KMS-11 (cell line): ENCODE results near the gene MAN2B2.

Source experiments
- H2AFZ ChIP-seq: fragments of 200-600 bp; sonication (generic); 2 replicates; pipeline ENCODE4 v1.6.1; 2016; ENCODE audit warnings: antibody characterized with exemption, mixed run types, low read depth
- H3K27ac ChIP-seq: fragments of 200-600 bp; sonication (generic); 2 replicates; pipeline ENCODE4 v1.6.1; 2016; ENCODE audit warnings: mild to moderate bottlenecking, mixed run types
- H3K27me3 ChIP-seq: fragments of 200-600 bp; sonication (generic); 2 replicates; pipeline ENCODE4 v1.6.1; 2017; ENCODE audit warnings: mild to moderate bottlenecking, low read depth, mixed run types, moderate library complexity; ENCODE audit not compliant: insufficient read depth
- H3K36me3 ChIP-seq: fragments of 200-600 bp; sonication (generic); 2 replicates; pipeline ENCODE4 v1.6.1; 2017; ENCODE audit warnings: mild to moderate bottlenecking, mixed run types; ENCODE audit not compliant: insufficient read depth
- H3K4me1 ChIP-seq: fragments of 200-600 bp; sonication (generic); 2 replicates; pipeline ENCODE4 v1.6.1; 2016; ENCODE audit warnings: mild to moderate bottlenecking, low read depth, mixed run types; ENCODE audit not compliant: poor library complexity, severe bottlenecking
- H3K4me2 ChIP-seq: fragments of 200-600 bp; sonication (generic); 2 replicates; pipeline ENCODE4 v1.7.0; 2016; ENCODE audit warnings: mild to moderate bottlenecking, mixed run types
- H3K4me3 ChIP-seq: fragments of 200-600 bp; sonication (generic); IDR thresholded peaks from 2 replicates; pipeline ENCODE4 v1.6.1; 2017; ENCODE audit warnings: low read depth, low read length, mixed read lengths; ENCODE audit not compliant: insufficient read depth
- H3K79me2 ChIP-seq: fragments of 200-600 bp; sonication (generic); 2 replicates; pipeline ENCODE4 v1.6.1; 2016; ENCODE audit warnings: low read depth, mixed run types; ENCODE audit not compliant: insufficient read depth
- H3K9ac ChIP-seq: fragments of 200-600 bp; sonication (generic); 2 replicates; pipeline ENCODE4 v1.6.1; 2016; ENCODE audit warnings: mild to moderate bottlenecking, mixed run types
- H4K20me1 ChIP-seq: fragments of 200-600 bp; sonication (generic); 2 replicates; pipeline ENCODE4 v1.6.1; 2016; ENCODE audit warnings: mild to moderate bottlenecking, mixed run types; ENCODE audit not compliant: insufficient read depth
- TF ChIP-seq, protein P1 (sequence below): fragments of 200-600 bp; sonication (generic); conservative IDR thresholded peaks from 2 replicates; pipeline ENCODE4 v1.6.1; 2017; ENCODE audit warnings: low read depth, mild to moderate bottlenecking, antibody characterized with exemption, low read length, moderate library complexity, mixed read lengths

Gene MAN2B2

DNA sequence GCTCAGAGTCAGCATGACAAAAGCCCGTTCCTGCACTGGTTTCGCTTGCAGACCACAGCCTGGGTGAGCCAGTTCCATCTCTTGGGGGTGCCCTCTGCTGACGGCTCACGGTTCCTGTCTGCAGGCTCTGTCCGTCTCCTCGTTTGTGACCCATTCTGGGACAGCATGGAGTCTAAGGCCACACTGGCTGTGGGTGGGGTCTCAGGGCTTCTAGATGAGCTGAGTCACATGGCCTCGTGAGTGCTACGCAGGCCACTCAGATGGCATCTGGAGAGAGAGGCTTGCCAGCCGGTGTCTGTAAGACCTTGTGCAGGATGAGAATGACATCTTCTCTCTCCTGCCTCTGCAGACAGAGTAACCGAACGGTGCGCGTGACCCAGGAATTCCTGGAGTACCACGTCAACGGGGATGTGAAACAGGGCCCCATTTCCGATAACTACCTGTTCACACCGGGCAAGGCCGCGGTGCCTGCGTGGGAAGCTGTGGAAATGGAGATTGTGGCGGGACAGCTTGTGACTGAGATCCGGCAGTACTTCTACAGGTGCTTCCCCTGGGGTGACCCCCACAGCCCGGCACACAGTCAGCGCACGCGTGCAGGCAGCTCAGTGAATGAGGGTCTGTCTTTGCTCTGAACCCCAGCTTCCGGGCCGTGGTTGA lies 33.9 kb downstream of the MAN2B2 start:
- Histone ChIP-seq H4K20me1 (no peaks in the 10 kb centered on the region), H3K4me1 (no peaks in the 10 kb centered on the region), H3K4me3 (no peak overlapping the region), H3K4me2 (no peak overlapping the region), H3K36me3 (no peaks in the 10 kb centered on the region), H3K79me2 (no peaks in the 10 kb centered on the region), H3K9ac (no peak overlapping the region), H2AFZ (no peak overlapping the region), H3K27me3 (no peaks in the 10 kb centered on the region), H3K27ac (no peak overlapping the region)
- TF ChIP-seq, protein P1, sequence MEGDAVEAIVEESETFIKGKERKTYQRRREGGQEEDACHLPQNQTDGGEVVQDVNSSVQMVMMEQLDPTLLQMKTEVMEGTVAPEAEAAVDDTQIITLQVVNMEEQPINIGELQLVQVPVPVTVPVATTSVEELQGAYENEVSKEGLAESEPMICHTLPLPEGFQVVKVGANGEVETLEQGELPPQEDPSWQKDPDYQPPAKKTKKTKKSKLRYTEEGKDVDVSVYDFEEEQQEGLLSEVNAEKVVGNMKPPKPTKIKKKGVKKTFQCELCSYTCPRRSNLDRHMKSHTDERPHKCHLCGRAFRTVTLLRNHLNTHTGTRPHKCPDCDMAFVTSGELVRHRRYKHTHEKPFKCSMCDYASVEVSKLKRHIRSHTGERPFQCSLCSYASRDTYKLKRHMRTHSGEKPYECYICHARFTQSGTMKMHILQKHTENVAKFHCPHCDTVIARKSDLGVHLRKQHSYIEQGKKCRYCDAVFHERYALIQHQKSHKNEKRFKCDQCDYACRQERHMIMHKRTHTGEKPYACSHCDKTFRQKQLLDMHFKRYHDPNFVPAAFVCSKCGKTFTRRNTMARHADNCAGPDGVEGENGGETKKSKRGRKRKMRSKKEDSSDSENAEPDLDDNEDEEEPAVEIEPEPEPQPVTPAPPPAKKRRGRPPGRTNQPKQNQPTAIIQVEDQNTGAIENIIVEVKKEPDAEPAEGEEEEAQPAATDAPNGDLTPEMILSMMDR: no peak

DNA sequence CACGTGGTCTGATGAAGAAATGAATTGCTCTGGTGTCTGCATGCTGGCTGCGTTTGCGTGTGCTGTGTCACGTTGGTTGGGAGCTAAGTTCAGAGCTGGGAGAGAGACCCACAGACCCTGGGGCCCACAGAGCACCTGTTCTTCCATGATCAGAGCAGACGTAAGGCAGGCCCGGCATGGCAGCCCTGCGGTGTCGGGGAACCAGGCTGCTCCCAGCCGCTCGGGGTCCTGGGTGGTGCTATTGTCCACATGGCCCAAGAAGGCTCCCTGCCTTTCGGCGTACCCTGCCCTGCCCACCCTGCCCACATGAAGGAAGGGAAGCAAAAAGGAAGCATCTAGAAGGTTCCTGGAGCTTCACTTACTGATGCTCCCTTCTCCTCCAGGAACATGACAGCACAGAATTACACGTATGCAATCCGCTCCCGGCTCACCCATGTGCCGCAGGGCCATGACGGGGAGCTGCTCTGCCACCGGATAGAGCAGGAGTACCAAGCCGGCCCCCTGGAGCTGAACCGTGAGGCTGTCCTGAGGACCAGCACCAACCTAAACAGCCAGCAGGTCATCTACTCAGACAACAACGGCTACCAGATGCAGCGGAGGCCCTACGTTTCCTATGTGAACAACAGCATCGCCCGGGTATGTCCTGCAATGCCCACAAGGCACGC lies 34.6 kb downstream of the MAN2B2 start:
- no peaks in the 10 kb centered on the region for H3K4me1 ChIP-seq
- TF ChIP-seq, protein P1: no peak
- H3K27me3 ChIP-seq: no peaks in the 10 kb centered on the region
- no peaks in the 10 kb centered on the region for H3K79me2 ChIP-seq
- no peaks in the 10 kb centered on the region for H3K36me3 ChIP-seq
- no peak overlapping the region for H2AFZ ChIP-seq
- no peaks in the 10 kb centered on the region for H4K20me1 ChIP-seq
- no peak overlapping the region for H3K27ac ChIP-seq
- H3K4me2 ChIP-seq: no peak overlapping the region
- H3K9ac ChIP-seq: no peak overlapping the region
- H3K4me3 ChIP-seq: no peak overlapping the region

DNA sequence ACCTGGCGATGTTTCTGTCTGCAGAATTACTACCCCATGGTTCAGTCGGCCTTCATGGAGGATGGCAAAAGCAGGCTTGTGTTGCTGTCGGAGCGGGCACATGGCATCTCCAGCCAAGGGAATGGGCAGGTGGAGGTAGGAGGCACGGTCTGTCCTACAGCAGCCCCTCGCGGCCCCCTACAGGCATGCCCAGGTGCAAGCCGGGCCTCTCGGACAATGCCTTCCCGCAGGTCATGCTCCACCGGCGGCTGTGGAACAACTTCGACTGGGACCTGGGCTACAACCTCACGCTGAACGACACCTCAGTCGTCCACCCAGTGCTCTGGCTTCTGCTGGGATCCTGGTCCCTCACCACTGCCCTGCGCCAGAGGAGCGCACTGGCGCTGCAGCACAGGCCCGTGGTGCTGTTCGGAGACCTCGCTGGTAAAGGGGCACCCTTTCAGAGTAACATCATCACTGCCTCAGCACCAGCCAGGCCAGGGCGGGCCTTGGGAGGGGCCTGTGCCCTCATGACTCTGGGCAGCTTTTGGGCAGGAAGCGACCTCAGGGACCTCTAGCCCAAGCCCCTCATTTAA lies 36.0 kb downstream of the MAN2B2 start:
- Histone ChIP-seq H3K27me3 (no peaks in the 10 kb centered on the region), H3K27ac (no peak overlapping the region), H3K36me3 (no peaks in the 10 kb centered on the region), H3K4me1 (no peaks in the 10 kb centered on the region), H4K20me1 (no peaks in the 10 kb centered on the region), H3K9ac (no peak overlapping the region), H3K79me2 (no peaks in the 10 kb centered on the region), H2AFZ (no peak overlapping the region), H3K4me3 (no peak overlapping the region), H3K4me2 (no peak overlapping the region)
- TF ChIP-seq, protein P1: no peak

DNA sequence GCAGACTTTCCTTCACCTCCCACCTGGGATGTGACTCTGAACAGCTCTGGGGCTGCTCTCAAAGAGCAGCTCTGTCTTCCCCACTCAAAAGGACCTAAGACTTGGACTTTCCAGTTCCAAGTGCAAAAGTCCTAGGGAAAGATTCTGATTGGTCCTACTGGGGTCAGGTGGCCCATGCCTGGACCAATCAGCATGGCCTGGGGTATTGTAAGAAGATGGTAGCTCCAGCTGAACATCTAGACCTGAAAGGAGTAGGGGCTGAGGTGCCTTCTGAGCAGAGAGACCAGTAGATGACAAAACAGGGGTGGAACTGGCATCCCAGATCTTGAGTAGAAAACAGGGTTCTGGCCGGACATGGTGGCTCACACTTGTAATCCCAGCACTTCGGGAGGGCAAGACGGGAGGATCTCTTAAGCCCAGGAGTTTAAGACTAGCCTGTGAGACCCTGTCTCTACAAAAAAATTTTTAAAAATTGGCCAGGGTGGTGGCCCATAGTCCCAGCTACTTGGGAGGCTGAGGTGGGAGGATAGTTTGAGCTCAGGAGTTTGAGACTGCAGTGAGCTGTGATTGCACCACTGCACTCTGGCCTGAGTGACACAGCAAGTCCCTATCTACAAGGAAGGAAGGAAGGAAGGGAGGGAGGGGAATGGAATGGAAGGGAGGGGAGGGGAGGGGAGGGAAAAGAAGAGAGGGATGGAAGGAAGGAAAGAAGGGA lies 38.1 kb downstream of the MAN2B2 start:
- no peaks in the 10 kb centered on the region for H3K27me3 ChIP-seq
- H3K79me2 ChIP-seq: no peaks in the 10 kb centered on the region
- no peak overlapping the region for H3K27ac ChIP-seq
- no peak overlapping the region for H3K4me2 ChIP-seq
- H4K20me1 ChIP-seq: no peaks in the 10 kb centered on the region
- no peak overlapping the region for H3K9ac ChIP-seq
- no peak overlapping the region for H3K4me3 ChIP-seq
- no peaks in the 10 kb centered on the region for H3K36me3 ChIP-seq
- H2AFZ ChIP-seq: no peak overlapping the region
- H3K4me1 ChIP-seq: no peaks in the 10 kb centered on the region
- TF ChIP-seq, protein P1: no peak
